GM19438 (cell line): ENCODE data around the gene CHODL.

ENCODE experiments used
- ATAC-seq: cut with Tn5 transposase; IDR thresholded peaks from one replicate; pipeline ENCODE4 v1.9.1; 2021; ENCODE audit warnings: low read depth; ENCODE audit not compliant: unreplicated experiment

Gene CHODL, protein sequence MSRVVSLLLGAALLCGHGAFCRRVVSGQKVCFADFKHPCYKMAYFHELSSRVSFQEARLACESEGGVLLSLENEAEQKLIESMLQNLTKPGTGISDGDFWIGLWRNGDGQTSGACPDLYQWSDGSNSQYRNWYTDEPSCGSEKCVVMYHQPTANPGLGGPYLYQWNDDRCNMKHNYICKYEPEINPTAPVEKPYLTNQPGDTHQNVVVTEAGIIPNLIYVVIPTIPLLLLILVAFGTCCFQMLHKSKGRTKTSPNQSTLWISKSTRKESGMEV

DNA sequence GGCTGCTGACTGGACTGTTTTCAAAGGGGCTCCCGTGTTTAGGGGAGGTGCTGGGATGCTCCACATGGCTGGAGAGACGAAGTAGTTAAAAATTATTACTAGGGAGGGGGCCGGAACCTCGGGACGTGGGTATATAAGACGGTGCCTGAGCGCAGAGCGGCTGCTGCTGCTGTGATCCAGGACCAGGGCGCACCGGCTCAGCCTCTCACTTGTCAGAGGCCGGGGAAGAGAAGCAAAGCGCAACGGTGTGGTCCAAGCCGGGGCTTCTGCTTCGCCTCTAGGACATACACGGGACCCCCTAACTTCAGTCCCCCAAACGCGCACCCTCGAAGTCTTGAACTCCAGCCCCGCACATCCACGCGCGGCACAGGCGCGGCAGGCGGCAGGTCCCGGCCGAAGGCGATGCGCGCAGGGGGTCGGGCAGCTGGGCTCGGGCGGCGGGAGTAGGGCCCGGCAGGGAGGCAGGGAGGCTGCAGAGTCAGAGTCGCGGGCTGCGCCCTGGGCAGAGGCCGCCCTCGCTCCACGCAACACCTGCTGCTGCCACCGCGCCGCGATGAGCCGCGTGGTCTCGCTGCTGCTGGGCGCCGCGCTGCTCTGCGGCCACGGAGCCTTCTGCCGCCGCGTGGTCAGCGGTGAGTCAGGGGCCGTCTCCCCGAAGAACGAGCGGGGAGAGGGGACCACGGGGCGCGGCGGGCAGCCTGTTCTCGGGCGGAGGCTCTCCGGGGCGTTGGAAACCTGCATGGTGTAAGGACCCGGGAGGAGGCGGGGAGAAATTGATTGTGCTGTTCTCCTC lies at the start of gene CHODL:
CHODL (plus strand) TSS at position 163 of the 793 bp plus-strand sequence; CDS start at position 554, 391 bp downstream.
- ATAC-seq, result no peak

DNA sequence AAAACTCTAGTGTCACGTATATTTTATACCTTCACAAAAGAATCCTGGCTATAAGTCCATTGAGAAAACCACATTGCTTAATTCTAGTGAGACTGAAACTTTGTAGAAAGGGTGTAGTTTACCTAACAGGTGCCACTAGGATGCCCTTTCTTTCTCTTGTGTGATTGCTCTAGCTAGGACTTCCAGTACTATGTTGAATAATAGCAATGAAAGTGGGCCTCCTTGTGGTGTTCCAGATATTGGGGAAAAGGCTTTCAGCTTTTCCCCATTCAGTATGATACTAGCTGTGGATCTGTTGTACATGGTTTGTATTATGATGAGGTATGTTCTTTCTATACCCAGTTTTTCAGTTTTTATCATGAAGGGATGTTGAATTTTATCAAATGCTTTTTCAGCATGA lies 39.7 kb upstream of the CHODL start:
- no peak for ATAC-seq

DNA sequence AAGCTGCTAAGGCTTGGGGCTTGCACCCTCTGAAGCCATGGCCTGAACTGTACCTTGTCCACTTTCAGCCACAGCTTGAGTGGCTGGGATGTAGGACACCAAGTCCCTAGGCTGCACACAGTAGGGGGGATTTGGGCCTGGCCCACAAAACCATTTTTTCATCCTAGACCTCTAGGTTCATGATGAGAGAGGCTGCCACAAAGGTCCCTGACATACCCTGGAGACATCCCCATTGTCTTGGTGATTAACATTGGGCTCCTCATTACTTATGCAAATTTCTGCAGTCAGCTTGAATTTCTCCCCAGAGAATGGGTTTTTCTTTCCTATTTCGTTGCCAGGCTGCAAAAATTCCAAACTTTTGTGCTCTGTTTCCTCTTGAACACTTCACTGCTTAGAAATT lies 26.3 kb upstream of the CHODL start:
- ATAC-seq, result no peak

DNA sequence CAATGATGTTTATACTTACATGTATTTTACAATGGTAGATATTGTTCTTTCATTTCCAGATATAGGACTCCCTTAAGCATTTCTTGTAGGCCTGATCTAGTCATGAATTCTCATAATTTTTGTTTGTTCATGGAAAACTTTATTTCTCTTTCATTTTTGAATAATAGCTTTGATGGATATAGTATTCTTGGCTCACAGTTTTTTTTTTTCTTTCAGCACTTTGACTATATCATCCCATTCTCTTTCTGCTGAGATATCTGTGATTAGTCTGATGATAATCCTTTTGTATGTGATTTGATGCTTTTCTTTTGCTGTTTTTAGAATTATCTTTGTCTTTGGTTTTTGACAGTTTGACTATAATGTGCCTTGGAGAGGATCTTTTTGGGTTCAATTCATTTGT lies 24.1 kb upstream of the CHODL start:
- ATAC-seq, result no peak

DNA sequence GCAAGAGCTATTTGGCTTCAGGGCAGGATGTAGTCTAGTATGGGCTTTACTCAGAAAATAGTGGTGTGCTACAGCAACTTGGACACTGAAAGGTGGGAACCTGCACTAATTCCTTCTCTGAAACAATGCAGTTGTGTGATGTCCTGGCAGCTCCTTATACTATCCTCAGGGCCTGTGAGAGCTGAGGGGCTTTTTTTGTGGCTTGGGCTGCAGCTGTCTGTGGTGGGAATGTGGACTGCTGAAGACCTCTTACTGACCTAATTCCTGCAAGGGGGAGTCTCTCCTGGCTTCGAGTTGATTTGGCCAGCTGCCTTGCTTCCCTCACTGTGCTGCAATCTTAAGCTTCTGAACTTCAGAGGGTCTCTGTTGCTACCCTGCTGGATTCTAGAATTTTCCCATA lies 22.3 kb upstream of the CHODL start:
- ATAC-seq, result no peak

DNA sequence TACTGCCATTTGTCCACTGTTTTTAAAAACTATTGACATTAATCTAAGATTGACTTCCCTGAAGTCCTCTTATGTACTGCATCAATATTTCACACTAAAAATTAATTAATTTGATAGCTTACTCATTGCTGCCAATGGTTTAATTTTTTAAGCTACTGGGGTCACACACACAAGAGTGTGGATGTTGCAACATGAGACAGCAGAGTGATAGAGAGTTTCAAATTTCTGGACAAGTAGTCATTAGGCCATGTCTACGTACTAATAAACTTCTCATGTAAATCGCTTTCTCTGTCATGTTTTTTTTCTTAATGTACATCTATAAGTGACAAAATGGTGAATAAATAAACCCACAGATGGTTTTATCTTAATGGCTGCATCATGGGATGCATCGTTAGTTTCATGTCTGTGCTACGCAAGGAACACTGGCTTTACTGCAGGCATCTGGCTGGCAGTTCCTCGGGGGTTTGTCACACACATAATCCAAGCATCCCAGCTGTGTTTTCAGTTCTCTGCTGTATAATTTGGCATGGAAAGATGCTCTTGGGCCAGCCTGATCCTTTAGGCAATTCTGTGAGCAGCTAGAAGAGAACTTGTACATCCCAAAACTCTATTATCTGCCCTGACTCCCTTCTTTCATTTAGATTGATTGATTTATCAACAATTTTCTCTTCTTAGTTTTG lies 16.4 kb upstream of the CHODL start:
- ATAC-seq, result no peak

DNA sequence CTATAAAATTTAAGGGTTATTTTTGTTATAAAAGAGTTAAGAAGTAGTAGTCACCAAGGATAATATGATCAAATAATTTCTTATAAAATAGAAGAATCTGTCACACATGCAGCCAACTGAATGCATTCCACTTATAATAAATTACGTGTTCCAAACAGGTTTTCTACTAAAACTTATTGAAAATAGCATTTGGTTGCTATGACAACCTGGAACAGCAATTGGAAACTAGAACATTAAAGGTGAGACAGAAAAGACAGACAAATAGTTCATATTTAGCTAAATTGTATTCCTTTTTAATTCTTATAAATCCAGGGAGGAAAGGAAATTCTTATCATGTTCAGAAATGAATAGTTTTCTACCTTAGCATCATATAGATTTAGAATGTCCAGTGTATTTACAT lies 9.1 kb upstream of the CHODL start:
- no peak for ATAC-seq

DNA sequence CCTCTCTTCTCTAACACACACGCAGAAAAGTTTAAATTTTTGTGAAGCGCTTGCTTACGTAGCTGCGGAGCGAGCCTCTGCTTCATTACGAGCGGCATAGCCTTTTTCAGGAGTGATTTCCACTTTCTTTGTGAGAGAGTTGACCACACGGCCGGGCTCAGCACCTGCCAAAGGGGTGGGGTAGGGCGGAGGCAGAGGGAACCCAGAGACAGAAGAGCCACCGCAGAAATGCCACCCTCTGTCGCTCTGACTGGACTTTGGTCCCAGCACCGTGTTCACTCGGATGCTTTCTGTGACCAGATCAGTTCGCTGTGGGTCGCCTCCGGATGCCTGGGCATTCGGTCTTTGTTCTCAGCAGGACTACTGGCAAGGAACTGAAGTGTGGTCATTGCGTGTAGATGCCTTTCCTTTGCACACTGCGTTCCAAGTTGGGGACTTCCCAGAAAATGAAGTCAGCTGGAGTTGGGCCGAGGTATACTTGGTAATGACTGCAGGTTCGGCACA lies 883 bp downstream of the CHODL start:
- ATAC-seq, result no peak

DNA sequence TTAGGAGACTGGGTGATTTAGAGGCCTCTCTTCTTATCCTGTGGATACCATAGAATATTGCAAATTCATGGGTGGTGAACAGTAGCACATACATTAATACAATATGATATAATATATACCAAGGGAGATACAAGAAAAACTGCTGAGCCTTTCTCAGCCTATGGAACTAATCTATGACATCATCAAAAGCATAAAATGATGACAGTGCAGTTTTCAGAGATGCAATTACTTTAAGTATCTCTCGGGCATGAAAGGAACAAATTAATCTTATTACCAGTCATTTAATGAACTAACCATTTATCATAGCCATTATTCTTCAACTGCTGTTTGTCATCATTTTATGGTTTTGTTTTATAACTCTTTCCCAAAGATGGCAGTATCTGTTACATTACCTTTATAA lies 3.5 kb downstream of the CHODL start:
- no peak for ATAC-seq

DNA sequence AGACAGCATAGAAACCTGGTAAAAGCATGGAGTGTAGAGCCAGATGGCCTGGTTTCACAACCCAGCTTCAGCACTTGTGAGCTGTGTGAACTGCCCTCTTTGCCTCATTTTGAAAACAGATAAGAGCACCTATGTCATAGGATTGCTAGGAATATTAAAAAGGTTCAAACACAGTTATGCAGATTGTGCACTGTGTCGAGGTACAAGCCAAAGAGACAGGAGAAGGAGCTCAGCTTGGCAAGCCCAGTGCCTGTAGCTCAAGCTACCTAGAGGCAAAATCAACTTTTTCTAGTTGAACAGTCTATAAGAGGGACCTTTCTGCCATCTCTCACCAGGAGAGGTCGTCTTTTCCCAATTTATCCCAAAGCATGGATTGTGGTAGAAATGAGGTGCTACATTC lies 5.0 kb downstream of the CHODL start:
- ATAC-seq, result no peak

DNA sequence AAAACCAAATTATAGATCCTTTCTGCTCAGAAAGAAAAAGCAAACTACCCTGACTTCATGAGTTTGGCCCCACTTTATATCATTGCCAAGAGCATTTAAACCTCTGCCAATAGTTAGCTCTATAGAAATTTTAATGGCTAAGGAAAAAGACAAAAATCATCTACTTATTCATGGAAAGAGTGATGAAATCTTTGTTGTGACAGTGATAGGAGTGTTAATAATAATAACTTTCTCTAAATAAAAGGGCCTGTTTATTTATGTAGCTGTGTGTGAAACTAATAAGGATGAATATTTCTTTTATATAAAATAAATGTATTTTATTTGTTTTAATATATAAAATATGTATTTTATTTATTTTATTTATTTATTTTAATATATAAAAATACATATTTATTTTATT lies 6.4 kb downstream of the CHODL start:
- ATAC-seq, result no peak

DNA sequence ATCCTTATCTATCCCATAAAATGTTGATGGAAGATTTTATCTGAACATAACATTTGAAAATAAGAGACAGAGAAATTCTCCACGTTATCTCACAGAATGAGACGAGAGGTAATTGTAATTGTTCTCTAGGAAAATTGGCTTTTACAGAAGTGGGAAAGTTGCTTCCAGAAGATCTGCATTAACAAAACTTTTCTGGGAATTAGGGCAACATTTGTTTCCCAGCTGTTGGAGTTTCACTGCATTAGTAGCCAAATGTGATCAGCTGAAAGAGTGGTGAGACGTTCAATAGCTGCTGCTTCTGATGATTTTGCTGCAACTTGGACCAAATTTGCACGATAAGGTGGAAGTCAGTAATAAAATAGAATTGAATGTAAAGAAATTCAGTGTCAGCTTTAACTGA lies 7.6 kb downstream of the CHODL start:
- no peak for ATAC-seq

DNA sequence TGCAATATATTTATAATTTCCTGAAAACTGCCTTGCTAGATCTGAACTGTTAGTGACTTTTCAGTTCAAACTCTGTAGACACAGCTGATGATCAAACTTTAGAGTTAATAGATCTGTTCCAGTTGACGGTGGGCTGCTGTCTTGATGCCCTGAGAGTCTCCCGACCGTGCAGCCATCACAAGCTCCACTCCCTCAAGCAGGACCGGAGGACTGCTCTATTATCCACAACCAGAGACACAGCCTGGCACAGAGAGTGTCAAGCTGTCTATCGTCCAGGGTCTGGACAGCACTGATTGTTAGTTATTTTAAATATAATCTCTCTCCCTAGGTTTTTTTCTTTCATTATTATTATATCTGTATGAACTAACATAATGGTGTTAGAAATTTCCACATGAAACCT lies 8.0 kb downstream of the CHODL start:
- ATAC-seq, result no peak

DNA sequence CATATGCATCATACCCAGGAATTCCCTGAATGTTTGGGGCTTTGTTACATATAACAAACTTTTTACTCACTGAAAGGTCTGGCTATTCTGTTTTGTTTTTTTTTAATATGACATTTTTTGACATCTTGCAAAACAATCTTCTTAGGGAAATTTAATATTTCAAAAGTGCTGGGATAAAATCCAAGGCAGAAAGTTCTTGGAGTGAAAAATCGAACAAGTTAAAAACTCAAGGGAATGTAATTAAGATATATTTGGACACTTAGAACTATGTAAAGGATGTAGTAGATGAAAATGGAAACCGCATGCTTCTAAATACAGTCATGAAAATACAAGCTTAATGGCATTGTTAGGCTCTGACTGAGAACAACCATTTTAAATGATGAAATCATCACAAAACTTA lies 8.6 kb downstream of the CHODL start:
- ATAC-seq, result no peak

DNA sequence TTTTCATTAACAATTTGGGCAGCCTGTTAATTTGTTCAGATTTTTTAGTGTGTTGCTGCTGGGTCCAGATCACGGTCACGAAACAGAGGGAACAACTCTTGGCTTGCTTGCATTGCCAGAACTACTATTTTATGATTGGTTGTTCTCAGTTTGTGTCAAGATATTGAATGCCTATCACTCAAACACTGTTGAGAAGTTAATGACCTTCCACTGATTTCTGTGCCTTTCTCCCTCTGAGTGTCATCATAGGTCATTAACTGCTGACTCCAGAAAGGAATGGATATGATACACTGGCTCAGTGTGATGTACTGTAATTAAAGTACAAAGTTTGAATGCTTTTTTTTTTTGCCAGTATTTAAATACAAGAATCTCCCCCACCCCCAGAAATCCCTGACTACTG lies 9.2 kb downstream of the CHODL start:
- no peak for ATAC-seq

DNA sequence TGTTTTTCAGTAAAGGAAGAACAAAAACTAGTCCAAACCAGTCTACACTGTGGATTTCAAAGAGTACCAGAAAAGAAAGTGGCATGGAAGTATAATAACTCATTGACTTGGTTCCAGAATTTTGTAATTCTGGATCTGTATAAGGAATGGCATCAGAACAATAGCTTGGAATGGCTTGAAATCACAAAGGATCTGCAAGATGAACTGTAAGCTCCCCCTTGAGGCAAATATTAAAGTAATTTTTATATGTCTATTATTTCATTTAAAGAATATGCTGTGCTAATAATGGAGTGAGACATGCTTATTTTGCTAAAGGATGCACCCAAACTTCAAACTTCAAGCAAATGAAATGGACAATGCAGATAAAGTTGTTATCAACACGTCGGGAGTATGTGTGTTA lies 21.3 kb downstream of the CHODL start:
- no peak for ATAC-seq

DNA sequence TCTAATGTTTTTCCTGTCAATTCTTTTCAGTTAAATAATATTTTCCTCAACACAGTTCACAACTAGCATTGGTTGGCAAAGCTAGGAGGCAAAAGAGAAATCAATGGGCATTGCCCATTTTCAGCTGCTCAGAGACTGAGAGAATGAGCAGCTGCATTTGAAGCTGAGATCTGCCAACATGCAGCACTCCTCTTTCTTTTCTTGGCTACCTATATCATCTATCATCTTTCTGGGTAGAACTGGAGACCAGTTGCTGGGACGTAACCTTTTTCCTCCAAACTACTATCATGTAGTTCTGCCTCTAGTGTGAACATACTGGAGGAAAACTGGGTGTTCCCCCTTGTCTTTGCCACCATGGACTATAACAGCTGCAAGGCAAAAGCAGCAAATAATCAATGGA lies 22.9 kb downstream of the CHODL start:
- no peak for ATAC-seq

DNA sequence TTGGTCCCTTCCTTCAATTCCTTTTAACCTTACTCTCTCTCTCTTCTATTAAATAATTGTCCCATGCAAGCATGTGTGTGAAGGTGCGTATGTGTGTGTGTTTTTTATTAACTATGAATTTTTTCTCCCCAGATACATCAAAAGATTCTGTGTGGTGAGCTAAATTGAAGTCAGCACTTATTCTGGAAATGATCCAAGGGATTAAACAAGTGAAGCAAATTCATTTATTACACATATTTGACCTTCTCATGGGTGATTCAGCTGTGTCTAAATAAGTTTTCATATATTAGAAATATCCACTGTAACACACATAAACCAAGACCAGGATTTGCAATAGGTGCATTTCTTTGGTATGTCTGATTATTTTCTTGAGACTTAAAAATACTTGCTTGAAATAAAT lies 24.3 kb downstream of the CHODL start:
- no peak for ATAC-seq

DNA sequence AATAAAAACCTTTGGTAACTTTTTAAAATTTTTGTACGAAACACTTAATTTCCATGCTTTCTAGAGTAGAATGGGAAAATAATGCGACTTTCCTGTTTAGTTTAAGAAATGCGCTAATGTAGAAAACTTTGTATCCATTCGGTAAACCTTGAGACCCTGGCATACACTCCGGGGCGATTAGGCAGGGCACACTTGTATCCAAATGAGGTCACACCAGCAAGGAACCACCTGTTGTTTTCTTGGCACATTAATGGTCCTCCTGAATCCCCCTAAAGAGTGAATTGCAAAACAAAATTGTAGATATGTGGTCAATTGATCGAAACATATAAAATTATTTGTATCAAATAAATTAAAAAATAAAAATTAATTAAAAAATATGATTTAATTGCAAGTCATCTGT lies 25.2 kb downstream of the CHODL start:
- ATAC-seq, result no peak

DNA sequence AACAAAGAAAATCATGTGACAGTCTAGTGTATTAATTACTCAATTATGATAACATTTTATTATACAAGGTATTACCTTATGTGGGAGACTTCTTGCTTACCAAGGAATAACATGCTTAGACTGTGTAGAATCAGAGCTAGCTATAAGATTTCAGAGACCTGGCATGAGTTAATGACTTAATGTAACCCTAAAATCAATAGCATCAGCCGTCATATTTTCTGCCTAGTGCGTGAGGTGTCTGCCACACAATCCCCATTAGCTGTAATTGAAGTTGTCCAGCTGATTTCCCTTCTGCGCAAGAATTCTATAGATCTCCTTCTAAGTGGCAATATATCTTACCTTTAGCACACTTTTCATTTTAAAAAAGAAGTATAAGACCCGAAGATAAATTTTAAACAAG lies 28.8 kb downstream of the CHODL start:
- ATAC-seq, result no peak

DNA sequence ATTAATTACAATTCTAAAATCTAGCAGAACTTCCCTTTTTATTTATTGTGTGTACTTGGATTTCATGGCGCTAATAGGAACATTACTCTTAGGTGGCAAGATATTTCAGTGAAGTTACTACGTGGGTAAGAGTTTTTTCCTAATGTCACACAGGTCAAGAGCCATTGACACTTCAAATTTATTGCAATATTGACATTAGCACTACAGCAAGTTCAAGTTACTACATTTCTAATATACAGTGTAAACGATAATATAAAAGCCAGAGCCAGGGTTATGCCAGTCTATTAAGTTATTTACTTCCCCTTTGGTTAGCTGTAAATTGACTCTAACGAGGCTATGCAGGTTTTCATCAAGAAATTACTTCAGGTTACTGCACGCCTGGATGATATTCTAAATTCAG lies 29.7 kb downstream of the CHODL start:
- no peak for ATAC-seq

DNA sequence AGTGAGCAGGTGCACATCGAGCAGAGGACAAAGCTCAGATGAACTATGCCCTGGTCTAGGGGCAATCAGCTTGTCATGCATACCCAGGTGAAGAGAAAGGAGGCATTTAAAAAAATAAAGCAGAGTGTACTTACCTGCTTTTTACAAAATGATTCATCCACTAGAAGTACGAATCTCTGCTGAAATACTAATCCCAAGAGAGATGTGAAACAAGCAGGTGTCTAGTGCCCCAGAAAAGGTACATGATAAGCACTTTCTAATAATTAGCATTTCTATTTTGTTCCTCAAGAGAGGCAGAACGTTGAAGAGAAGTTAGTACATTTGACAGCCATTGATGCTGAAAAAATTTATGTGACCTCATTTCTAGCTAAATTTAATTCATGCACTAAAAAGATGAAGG lies 31.1 kb downstream of the CHODL start:
- no peak for ATAC-seq
